Measurements from ENCODE around the gene SLC16A9. TPM values are rescaled to one million over a fixed set of nuclear protein-coding genes. Genes with fewer than 3 reads are reported as not detected.

The SLC16A9 gene
- total RNA-seq, 1 experiment from 2014 or later, result 0.07 TPM

Other genes starting within 250 kb of the SLC16A9 start
- gene MRLN, start 43.6 kb upstream of the SLC16A9 start, total RNA-seq (2014; rRNA removed; shearing (Covaris generic)), result not detected in 2 replicates
- gene CCDC6, start 196.7 kb upstream of the SLC16A9 start, total RNA-seq (2014; rRNA removed; shearing (Covaris generic)), result 9.0 and 18.6 TPM in 2 replicates

Measured in M059J (cell line).